WI38 (cell line): ENCODE data around the gene HECTD1.
"Not testable (repeated sequence)": the region's sequence is repeated elsewhere in the genome, so short reads cannot be mapped to it uniquely, and the experiment has no call there.

Experiments used
- H3K4me3 ChIP-seq: 2 replicates; pipeline ENCODE4 v1.5.1; 2011; ENCODE audit warnings: low read depth, mild to moderate bottlenecking, control low read depth, low read length
- CTCF ChIP-seq: IDR thresholded peaks from 2 replicates; pipeline ENCODE4 v1.5.1; 2012; ENCODE audit warnings: low read depth, mild to moderate bottlenecking, control low read depth, low read length

HECTD1 gene

GRCh38 chr14:31251028-31251958 lies 43.7 kb upstream of the HECTD1 start:
- TF ChIP-seq CTCF = no peak
- no peak overlapping the region for H3K4me3 ChIP-seq

- no peak overlapping the region for H3K4me3 ChIP-seq
- TF ChIP-seq CTCF = no peak
Observed at GRCh38 chr14:31244626-31245025, 37.0 kb upstream of the HECTD1 start.

- TF ChIP-seq CTCF = no peak
- H3K4me3 ChIP-seq = no peak overlapping the region
Observed at GRCh38 chr14:31243860-31244259, 36.3 kb upstream of the HECTD1 start.

GRCh38 chr14:31242161-31242940 lies 34.8 kb upstream of the HECTD1 start:
- not testable (repeated sequence) for H3K4me3 ChIP-seq

GRCh38 chr14:31241450-31242114 lies 34.0 kb upstream of the HECTD1 start:
- TF ChIP-seq CTCF = no peak
- H3K4me3 ChIP-seq = no peak overlapping the region

GRCh38 chr14:31239741-31240140 lies 32.1 kb upstream of the HECTD1 start:
- no peak for TF ChIP-seq CTCF
- no peak overlapping the region for H3K4me3 ChIP-seq

- TF ChIP-seq CTCF = no peak
- H3K4me3 ChIP-seq = no peak overlapping the region
Observed at GRCh38 chr14:31235462-31235861, 27.9 kb upstream of the HECTD1 start.
